ENCODE data around the gene SLC13A5. TPM values are rescaled to one million over a fixed set of nuclear protein-coding genes. Genes with fewer than 3 reads are reported as not detected.

The SLC13A5 gene
- total and polyA plus RNA-seq, 10 of the 15 experiments (the other 5 are each of a cell fraction or from before 2014, with no cell fraction given): 0.23 TPM; not detected in 9

DNA sequence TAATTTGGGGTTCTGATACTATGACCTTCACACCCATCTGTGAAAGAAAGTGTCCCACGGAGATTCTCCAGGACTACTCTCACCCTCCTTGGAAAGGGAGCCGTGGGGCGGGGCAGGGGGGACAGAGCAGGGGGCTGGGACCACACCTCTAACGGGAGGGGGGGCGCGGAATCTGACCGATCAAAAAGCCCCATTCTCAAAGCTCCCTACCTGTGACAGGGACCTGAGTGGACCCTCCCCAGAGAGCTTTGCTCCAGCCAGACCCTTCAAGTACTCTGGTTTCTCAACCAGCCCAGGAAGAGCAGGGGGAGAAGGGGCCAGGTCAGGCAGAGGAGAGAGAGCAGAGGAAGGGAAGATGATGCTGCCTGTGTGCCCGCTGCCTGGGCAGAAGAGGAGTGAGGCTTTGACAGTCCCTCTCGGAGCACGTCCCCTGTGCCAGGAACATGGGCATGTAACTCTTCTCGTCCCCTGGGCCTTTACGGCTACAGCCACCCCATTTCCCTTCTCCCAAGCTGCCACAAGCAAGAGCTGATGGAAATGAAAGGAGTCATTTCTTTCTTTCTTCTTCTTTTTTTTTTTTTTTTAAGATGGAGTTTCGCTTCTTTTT is 43.4 kb upstream of the SLC13A5 start:
- no peaks in the 10 kb centered on the region for H3K27me3 ChIP-seq (replicated peaks in 1 of 2; ENCODE audit: control insufficient read depth in 2 of 2, insufficient read depth in 2 of 2, low read length in 1 of 2)
- peaks cover 29% of the 10 kb centered on the region for H3K79me2 ChIP-seq (ENCODE audit: control insufficient read depth, insufficient read depth, low read length)
- peak; percentile 57 for ATAC-seq
- no peak for DNase-seq (ENCODE audit: low read depth, low spot score)
- CTCF ChIA-PET: interaction anchor here (0.6 to 2.4 kb wide), 3 partner anchors 13 to 156 kb away, joined by 3 to 6 read pairs (median 3); no protein-coding TSS in a partner anchor
- intact Hi-C loops (cut with micrococcal nuclease; ENCODE audit: unreplicated experiment): loop anchor here (10.0 kb wide), 2 partner anchors 92 to 258 kb away; partner anchors contain the start of gene RNASEK
- H3K4me1 ChIP-seq (ENCODE audit: control insufficient read depth, insufficient read depth, low read length): peaks cover 15% of the 10 kb centered on the region
- 28% methylated on average over 7 of the region's 13 CpGs for WGBS (ENCODE audit: insufficient coverage, insufficient replicate concordance, low lambda C conversion rate, missing lambda C conversion rate)
- SMC1A ChIA-PET (ENCODE audit: uncharacterized antibody, unreplicated experiment): no interaction called here
- RAD21 ChIA-PET (ENCODE audit: unreplicated experiment): no interaction called here
- FAIRE-seq: no peak
- peak overlapping the region; percentile 75 for H3K4me2 ChIP-seq (ENCODE audit: control insufficient read depth, insufficient read depth)
- peak; percentile 33; the same call in 1 of the 2 replicates for TF ChIP-seq ZNF384 (IDR thresholded peaks at IDR 0.05; ENCODE audit: borderline replicate concordance, low read depth, low read length)
- TF ChIP-seq POLR2A (IDR thresholded peaks at IDR 0.05; ENCODE audit: low read depth, low read length): peak; percentile 55
- peak; percentile 45; the same call in 1 of the 2 replicates for TF ChIP-seq POLR2AphosphoS5 (IDR thresholded peaks at IDR 0.05; ENCODE audit: low read length)
- TF ChIP-seq, protein P1, sequence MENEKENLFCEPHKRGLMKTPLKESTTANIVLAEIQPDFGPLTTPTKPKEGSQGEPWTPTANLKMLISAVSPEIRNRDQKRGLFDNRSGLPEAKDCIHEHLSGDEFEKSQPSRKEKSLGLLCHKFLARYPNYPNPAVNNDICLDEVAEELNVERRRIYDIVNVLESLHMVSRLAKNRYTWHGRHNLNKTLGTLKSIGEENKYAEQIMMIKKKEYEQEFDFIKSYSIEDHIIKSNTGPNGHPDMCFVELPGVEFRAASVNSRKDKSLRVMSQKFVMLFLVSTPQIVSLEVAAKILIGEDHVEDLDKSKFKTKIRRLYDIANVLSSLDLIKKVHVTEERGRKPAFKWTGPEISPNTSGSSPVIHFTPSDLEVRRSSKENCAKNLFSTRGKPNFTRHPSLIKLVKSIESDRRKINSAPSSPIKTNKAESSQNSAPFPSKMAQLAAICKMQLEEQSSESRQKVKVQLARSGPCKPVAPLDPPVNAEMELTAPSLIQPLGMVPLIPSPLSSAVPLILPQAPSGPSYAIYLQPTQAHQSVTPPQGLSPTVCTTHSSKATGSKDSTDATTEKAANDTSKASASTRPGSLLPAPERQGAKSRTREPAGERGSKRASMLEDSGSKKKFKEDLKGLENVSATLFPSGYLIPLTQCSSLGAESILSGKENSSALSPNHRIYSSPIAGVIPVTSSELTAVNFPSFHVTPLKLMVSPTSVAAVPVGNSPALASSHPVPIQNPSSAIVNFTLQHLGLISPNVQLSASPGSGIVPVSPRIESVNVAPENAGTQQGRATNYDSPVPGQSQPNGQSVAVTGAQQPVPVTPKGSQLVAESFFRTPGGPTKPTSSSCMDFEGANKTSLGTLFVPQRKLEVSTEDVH (IDR thresholded peaks at IDR 0.05; ENCODE audit: low read depth, partially characterized antibody): no peak
- TF ChIP-seq, protein P2, sequence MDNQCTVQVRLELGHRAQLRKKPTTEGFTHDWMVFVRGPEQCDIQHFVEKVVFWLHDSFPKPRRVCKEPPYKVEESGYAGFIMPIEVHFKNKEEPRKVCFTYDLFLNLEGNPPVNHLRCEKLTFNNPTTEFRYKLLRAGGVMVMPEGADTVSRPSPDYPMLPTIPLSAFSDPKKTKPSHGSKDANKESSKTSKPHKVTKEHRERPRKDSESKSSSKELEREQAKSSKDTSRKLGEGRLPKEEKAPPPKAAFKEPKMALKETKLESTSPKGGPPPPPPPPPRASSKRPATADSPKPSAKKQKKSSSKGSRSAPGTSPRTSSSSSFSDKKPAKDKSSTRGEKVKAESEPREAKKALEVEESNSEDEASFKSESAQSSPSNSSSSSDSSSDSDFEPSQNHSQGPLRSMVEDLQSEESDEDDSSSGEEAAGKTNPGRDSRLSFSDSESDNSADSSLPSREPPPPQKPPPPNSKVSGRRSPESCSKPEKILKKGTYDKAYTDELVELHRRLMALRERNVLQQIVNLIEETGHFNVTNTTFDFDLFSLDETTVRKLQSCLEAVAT (IDR thresholded peaks at IDR 0.05): 0 out of 2 replicates have a peak, but pooled peaks have one; percentile 38
- H3K27ac ChIP-seq (ENCODE audit: control insufficient read depth, insufficient read depth): peak overlapping the region; percentile 97
- H3K9me3 ChIP-seq (replicated peaks; ENCODE audit: control insufficient read depth, insufficient read depth, low read length): no peaks in the 10 kb centered on the region; the same call in 2 of the 3 replicates
- H3K9ac ChIP-seq (ENCODE audit: control insufficient read depth, insufficient read depth, low read length): peak overlapping the region; percentile 95
- H4K20me1 ChIP-seq (ENCODE audit: control insufficient read depth, insufficient read depth): no peaks in the 10 kb centered on the region
- in situ Hi-C loops (cut with MboI): no loop called here
- peak overlapping the region; percentile 95 for H3K4me3 ChIP-seq
- peaks cover 4 to 26% of the 10 kb centered on the region in 2 experiments; a peak in 3 of 4 replicates for H3K36me3 ChIP-seq (ENCODE audit: control insufficient read depth in 2 of 2, insufficient read depth in 2 of 2, low read length in 1 of 2)
- POLR2A ChIA-PET: interaction anchor here (0.6 to 2.6 kb wide), 6 partner anchors 10 to 1786 kb away, joined by 3 to 6 read pairs (median 4); no protein-coding TSS in a partner anchor
- peak overlapping the region; percentile 84; the same call in 1 of the 2 replicates for H2AFZ ChIP-seq (ENCODE audit: control insufficient read depth, low read depth, low read length)
- TSS peak; percentile 39 for BruUV-seq (replicated peaks)
